GM21786 (cell line): ENCODE results near the gene CMSS1.
"Not testable (repeated sequence)": the region's sequence is repeated elsewhere in the genome, so short reads cannot be mapped to it uniquely, and the experiment has no call there.

Source experiments
- ATAC-seq: cut with Tn5 transposase; IDR thresholded peaks from one replicate; pipeline ENCODE4 v1.9.1; 2021; ENCODE audit not compliant: unreplicated experiment

CMSS1 gene

DNA sequence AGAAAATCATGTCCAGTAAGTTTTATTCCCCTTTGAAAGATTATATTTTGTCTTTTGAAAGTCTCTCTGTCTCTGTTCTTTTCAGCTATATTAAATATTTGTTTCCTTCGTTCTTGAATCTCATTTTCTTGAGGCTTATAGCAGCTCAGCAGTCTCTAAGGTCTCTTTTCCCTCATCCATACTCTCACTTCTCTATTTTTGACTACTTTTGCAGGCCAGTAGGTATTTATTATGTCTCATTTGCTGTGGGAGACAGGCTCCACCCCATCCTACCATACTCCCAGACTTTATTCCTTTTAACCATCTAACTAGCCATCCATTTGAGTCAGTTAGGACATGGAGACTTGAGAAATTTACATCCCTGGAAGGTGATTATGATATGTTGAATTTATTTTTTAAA lies 225.6 kb downstream of the CMSS1 start:
- ATAC-seq = no peak

DNA sequence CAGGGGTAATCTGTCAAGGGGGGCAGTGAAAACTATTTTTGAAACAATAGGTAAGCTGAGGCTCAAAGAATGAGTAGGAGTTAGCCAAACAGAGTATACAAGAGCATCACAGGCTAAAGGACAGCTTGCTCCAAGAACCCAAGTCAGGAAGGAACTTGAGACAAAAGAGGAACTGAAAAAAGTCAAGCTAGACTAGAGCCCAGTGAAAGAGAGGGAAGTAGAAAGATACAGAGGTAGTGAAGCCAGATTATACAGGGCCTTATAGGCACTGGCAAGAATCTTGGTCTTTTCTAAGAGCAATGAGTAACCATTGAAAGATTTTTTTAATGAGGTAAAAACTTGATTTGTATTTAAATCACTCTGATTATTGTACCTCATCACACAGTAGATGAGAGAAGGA lies 226.7 kb downstream of the CMSS1 start:
- peak; percentile 72 for ATAC-seq

DNA sequence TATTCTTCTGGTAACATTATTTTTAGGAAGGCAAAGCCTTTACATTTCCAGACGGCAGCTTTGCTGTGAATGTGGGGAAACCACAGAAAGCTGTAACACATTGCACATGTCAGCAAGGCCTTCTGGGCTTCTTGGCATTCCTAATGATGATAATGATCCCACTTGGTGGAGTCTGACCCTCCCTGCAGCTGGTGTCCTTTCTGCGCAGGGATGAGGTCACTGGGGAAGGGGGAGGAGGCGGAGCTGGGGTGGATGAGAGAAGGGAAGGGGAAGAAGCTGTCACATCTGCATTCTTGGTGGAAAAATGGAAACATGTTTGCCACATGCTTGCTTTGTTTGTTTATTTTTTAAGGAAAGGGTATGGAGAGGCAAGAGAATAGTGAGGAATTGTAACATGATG lies 228.0 kb downstream of the CMSS1 start:
- no peak for ATAC-seq

DNA sequence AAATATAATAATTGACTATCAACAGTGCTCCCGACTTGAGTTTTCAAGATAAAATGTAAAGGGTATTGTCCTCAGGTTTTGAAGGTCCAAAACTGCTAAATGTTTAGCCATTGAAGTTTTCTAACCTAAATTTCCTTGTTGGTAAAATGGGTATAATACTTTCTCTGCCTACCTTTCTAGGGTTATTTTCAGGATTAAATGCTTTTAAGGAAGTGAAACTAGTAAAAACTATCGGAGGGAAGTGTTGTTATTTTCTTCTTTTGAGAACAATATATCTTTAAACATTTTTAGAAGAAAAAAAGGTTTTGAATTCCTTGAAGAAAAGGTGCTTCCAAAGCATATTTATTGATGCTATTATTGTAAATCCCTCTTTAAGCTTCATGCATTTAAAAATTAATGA lies 229.3 kb downstream of the CMSS1 start:
- ATAC-seq = no peak

GRCh38 chr3:100047455-100048141 lies 229.9 kb downstream of the CMSS1 start:
- peak; percentile 83 for ATAC-seq

DNA sequence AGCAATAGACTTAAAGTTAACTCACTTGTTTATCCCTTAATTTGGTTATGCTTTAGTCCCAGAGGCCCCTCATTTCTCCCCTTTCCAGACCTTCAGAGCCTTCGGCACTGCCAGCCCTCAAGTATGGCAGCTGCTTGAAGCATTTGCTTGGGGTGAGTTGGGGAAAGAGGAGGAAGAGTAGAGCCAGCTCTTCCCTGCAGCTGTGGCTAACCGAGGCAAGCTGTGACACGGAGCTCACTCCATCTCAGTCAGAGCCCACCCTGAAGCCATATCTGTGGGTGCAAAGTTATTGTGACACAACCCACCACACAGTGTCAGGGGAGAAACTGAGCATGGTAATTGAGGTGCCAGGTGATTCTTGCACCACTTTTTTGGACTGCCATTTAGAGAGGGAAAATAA lies 230.6 kb downstream of the CMSS1 start:
- ATAC-seq = no peak

DNA sequence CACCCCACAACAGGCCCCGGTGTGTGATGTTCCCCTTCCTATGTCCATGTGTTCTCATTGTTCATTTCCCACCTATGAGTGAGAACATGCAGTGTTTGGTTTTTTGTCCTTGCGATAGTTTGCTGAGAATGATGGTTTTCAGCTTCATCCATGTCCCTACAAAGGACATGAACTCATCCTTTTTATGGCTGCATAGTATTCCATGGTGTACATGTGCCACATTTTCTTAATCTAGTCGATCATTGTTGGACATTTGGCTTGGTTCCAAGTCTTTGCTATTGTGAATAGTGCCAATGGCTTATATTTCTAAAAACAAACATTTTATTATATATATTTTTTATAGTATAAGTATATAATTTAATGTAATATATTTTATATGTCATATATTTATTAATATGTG lies 233.9 kb downstream of the CMSS1 start:
- ATAC-seq = not testable (repeated sequence)

GRCh38 chr3:100053951-100054620 lies 236.4 kb downstream of the CMSS1 start:
- no peak for ATAC-seq

- ATAC-seq = no peak
Measured at GRCh38 chr3:100057716-100058575, 240.3 kb downstream of the CMSS1 start.

DNA sequence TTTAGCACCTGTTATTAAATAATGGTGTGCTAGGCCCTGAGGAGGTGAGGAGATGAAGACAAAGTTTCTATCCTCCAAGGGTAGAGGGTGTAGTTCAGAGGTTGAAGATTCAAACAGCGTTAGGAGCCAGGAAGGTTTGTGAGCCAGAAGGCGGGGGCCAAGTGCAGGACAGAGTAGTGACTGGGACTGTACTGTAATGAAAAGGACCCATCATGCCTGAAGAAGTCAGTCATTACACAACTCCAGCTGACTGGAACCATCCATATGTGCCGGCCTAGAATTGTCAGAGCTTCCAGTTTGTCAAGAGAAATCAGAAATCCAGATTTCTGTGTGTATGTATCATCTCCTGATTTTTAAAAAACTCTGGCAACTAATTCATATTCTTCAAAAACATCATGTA lies 241.8 kb downstream of the CMSS1 start:
- no peak for ATAC-seq

DNA sequence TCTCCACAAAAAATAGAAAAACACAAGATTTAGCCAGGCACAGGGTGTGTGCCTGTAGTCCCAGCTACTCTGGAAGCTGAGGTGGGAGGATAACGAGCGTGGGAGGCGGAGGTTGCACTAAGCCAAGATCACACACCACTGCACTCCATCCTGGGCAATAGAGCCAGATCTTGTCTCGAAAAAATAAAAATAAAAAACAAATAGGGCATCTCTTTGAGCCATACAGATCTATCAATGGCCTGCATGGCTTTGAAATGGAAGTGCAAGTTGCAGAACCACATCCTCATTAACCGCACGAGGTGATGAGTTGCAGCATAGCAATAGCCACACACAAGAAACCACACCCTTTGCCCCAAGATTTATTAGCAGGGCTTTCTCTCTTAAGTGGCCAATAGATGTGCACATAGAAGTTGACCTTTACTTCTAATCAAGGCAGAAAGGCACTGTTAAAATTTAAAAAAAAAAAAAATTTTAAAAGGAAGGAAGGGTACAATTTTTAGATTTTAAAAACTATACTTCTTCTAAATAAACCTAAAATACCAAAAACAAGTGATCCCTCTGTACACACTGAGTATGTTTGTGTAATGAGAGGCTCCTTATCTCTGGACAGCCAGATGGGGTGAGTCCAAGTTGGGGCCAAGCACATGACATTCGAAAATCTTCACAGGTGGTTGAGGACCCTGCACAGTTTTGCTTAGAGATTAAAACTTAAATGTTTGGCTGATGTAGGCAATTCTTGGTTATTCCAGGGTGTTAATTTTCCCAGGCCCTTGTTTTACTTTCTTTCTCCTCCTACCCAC lies 243.2 kb downstream of the CMSS1 start:
- ATAC-seq = peak; percentile 64

DNA sequence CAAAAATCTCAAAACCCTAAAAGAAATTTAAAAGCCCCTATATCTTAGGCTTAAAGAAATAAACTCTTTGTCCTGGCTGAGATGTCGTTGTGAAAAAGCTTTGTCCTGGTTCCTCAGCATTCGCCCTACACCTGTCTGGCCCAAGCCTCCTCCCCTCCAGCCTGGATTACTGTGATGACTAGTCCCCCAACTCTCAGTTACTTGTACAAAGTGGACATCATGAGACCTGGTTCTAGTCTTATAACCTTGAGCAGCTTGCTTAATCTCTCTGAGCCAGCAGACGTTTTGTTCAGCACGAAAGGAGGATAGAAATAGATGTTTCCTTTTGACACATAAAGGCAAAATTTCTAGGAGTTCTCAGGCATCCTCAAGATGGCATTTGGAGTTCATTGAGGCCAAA lies 245.0 kb downstream of the CMSS1 start:
- ATAC-seq = no peak

DNA sequence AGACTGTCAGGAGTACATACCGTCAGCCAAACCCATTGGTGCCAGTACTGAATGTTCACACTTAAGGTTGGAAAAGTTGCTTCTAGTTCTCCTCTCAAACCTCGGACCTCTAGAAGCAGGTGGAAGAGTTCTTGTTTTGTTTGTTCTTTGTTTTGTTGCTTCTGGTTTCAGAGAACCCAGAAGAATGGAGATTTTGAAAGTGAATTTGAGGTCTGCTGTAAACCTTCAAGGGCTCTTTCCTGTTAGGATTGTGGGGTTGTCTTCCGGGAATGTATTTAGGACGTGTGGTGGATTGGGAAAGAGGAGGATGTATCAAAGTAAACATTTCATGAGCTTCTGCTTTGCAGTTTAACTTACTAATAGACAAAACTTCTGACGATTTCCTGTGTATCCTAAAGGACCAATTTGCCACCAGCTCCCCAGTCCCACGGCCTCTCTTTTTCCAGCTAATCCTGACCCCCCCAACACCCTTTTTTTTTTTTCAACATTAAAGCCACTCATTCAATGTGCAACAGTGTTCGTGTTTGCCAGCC lies 246.3 kb downstream of the CMSS1 start:
- ATAC-seq = no peak

GRCh38 chr3:100067589-100067988 lies 249.9 kb downstream of the CMSS1 start:
- no peak for ATAC-seq

DNA sequence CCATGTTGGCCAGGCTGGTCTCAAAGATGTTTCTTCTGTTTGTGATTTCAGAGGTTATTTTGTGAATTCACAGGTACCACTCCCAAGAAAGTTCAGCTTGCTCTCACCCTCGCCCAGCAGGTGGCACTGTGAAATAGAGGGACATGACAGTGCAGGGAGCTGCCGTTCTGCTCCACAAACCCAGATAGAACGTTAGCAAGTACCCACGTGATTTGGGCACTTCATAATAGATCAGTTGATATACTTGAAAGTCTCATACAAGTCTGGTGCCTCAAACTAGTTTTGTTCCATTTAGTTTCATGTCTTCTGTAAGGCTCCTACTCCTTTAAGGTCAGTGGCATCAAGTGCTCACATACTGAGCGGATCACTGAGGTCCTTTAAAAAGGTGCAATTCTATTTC lies 251.2 kb downstream of the CMSS1 start:
- peak; percentile 61 for ATAC-seq

DNA sequence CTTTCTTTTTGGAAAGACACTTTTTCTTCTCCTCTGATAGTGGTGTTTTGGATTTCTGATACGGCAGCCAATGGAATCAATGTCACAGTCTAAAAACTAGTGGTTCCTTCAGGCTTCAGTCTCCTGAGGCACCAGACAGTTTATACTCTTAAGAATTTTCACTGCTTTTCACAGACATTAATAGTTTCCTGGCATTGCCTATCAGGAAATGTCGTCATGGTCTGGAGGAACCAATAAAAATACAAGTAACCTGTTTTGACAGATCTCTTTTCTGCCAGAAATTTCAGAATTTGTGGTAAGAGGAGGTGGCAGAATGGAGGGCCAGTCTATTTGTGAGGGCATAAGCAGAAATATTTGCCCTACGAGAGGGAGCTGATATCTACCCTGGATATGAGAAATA lies 251.8 kb downstream of the CMSS1 start:
- ATAC-seq = no peak

DNA sequence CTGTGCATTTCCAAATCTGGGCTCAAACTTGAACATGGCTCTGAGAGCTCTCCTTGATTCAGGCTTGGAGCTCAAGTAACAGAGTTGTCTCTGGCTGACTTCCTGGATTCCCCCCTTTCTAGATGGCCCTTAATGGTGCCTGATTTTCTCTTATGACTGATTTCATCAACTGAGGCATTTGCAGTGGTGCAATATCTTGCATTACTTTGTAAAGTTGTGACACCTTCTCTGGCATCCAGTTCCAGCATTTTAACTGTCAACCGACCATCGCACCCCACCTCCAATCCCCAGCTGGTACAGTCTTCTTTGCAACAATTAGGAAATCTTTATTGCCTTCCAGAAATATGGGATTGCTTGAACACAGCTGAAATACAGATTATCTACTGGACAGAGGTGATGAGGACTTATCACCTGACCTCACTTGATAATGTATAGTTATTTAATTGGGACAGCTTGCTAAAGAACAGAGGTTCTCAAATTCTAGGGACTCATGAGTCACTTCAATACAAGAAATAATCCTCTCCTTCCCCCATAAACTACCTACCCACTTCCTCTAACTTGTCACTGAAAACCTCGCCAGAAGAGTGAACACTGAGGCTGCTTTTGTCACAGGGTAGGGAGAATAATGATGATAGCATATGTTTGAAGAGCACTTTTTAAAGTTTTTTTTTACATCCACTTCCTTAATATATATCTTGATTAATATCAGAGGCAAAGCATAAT lies 254.8 kb downstream of the CMSS1 start:
- ATAC-seq = peak; percentile 48

- no peak for ATAC-seq
Measured at GRCh38 chr3:100073049-100073713, 255.5 kb downstream of the CMSS1 start.

- ATAC-seq = no peak
Measured at GRCh38 chr3:100073714-100074307, 256.1 kb downstream of the CMSS1 start.
